ENCODE data around the gene ZIC5. TPM values are rescaled to one million over a fixed set of nuclear protein-coding genes. Genes with fewer than 3 reads are reported as not detected.

Gene ZIC5
- total RNA-seq, 4 donors from 2014 or later, result not detected

GRCh38 chr13:99991013-99991827, 19.7 kb upstream of the ZIC5 start:
- Histone ChIP-seq H3K4me1 (peaks cover 0 to 36% (median 6%) of the 10 kb centered on the region in 4 donors), H3K36me3 (no peaks in the 10 kb centered on the region), H3K9me3 (no peaks in the 10 kb centered on the region), H3K27ac (no peak overlapping the region), H3K27me3 (peaks cover 100% of the 10 kb centered on the region), H3K4me3 (no peak overlapping the region)
- intact Hi-C loops (cut with DNase I; ENCODE audit: low total_unique reads), result no loop called here
- in situ Hi-C loops (cut with MboI; ENCODE audit: low pct_ligation_motif_present in 1 of 4, low pct_unique_long_range_greater_than_20kb in 1 of 4, low sequenced_read_pairs in 3 of 4), result no loop called here
- WGBS, 2 donors (ENCODE audit: low coverage in 1 of 2), result 24% methylated on average over 33 of the region's 35 CpGs; no CpG with 5 or more reads in 1 of the 2 donors
- no peak for DNase-seq
- TF ChIP-seq EP300 (IDR thresholded peaks at IDR 0.05; ENCODE audit: low read depth), result no peak
- TF ChIP-seq POLR2A (IDR thresholded peaks at IDR 0.05), result no peak
- TF ChIP-seq POLR2AphosphoS5 (IDR thresholded peaks at IDR 0.05), result no peak
- TF ChIP-seq CTCF (IDR thresholded peaks at IDR 0.05), result no peak

- Histone ChIP-seq H3K27ac (no peak overlapping the region), H3K27me3 (peaks cover 99% of the 10 kb centered on the region), H3K9me3 (no peaks in the 10 kb centered on the region), H3K4me3 (peak overlapping the region in 1 of 4 donors; percentile 11), H3K4me1 (peaks cover 0 to 31% (median 6%) of the 10 kb centered on the region in 4 donors), H3K36me3 (no peaks in the 10 kb centered on the region)
- in situ Hi-C loops (cut with MboI; ENCODE audit: low pct_ligation_motif_present in 1 of 4, low pct_unique_long_range_greater_than_20kb in 1 of 4, low sequenced_read_pairs in 3 of 4) (no loop called here), intact Hi-C loops (cut with DNase I; ENCODE audit: low total_unique reads) (no loop called here)
- TF ChIP-seq POLR2A (IDR thresholded peaks at IDR 0.05) (no peak), CTCF (IDR thresholded peaks at IDR 0.05) (no peak), POLR2AphosphoS5 (IDR thresholded peaks at IDR 0.05) (no peak), EP300 (IDR thresholded peaks at IDR 0.05; ENCODE audit: low read depth) (no peak)
- DNase-seq, result no peak
- WGBS, 2 donors (ENCODE audit: low coverage in 1 of 2), result 7 to 18% methylated on average over 11 to 41 of the region's 42 CpGs
Measured at GRCh38 chr13:99990126-99990977, 18.8 kb upstream of the ZIC5 start.

- WGBS, 2 donors (ENCODE audit: low coverage in 1 of 2), result 11 to 40% methylated on average over 3 to 32 of the region's 42 CpGs
- DNase-seq, result no peak
- in situ Hi-C loops (cut with MboI; ENCODE audit: low pct_ligation_motif_present in 1 of 4, low pct_unique_long_range_greater_than_20kb in 1 of 4, low sequenced_read_pairs in 3 of 4), result no loop called here
Measured at GRCh38 chr13:99989276-99990125, 17.9 kb upstream of the ZIC5 start.

More at GRCh38 chr13:99989276-99990125, 17.9 kb upstream of the ZIC5 start:
- TF ChIP-seq EP300 (IDR thresholded peaks at IDR 0.05; ENCODE audit: low read depth) (no peak), CTCF (IDR thresholded peaks at IDR 0.05) (no peak), POLR2AphosphoS5 (IDR thresholded peaks at IDR 0.05) (no peak), POLR2A (IDR thresholded peaks at IDR 0.05) (no peak)
- intact Hi-C loops (cut with DNase I; ENCODE audit: low total_unique reads), result no loop called here
- H3K27me3 ChIP-seq, result peaks cover 99% of the 10 kb centered on the region
- H3K27ac ChIP-seq, result no peak overlapping the region
- H3K4me3 ChIP-seq, result peak overlapping the region in 1 of 4 donors; percentile 4
- H3K9me3 ChIP-seq, result no peaks in the 10 kb centered on the region
- H3K36me3 ChIP-seq, result no peaks in the 10 kb centered on the region
- peaks cover 0 to 35% (median 6%) of the 10 kb centered on the region in 4 donors for H3K4me1 ChIP-seq

Data from transverse colon (tissue), 4 donors.